Osteoblast (primary cell): Measurements from ENCODE around the gene EIF5AL1. TPM values are rescaled to one million over a fixed set of nuclear protein-coding genes. Genes with fewer than 3 reads are reported as not detected.

Source experiments
- DNase-seq: peaks from one replicate; pipeline ENCODE4 v3.0.0; 2011; ENCODE audit warnings: low spot score, mixed read lengths; ENCODE audit not compliant: insufficient read length; ENCODE audit errors: missing footprints
- H2AFZ ChIP-seq: 2 replicates; pipeline ENCODE4 v1.6.0; 2011; ENCODE audit warnings: mild to moderate bottlenecking, low read length
- H3K27ac ChIP-seq: 2 replicates; pipeline ENCODE4 v1.5.1; 2011; ENCODE audit warnings: mild to moderate bottlenecking, low read depth, low read length, moderate library complexity
- H3K27me3 ChIP-seq: 2 replicates; pipeline ENCODE4 v1.6.0; 2012; ENCODE audit warnings: mild to moderate bottlenecking, control low read depth, inconsistent platforms, low read length, moderate library complexity; ENCODE audit not compliant: insufficient read depth
- H3K36me3 ChIP-seq: 2 replicates; pipeline ENCODE4 v1.5.1; 2011; ENCODE audit warnings: mild to moderate bottlenecking, low read length, control low read depth, moderate library complexity; ENCODE audit not compliant: insufficient read depth
- H3K4me1 ChIP-seq: 2 replicates; pipeline ENCODE4 v1.5.1; 2011; ENCODE audit warnings: mild to moderate bottlenecking, low read length, control low read depth, moderate library complexity; ENCODE audit not compliant: insufficient read depth
- H3K4me2 ChIP-seq: 2 replicates; pipeline ENCODE4 v1.6.0; 2011; ENCODE audit warnings: mild to moderate bottlenecking, low read length; ENCODE audit not compliant: insufficient read depth
- H3K4me3 ChIP-seq: fragments of 200-600 bp; sonication (generic); 3 replicates; pipeline ENCODE4 v1.5.1; 2012; ENCODE audit warnings: mild to moderate bottlenecking, low read length, inconsistent platforms; ENCODE audit not compliant: insufficient read depth
- H3K79me2 ChIP-seq: 2 replicates; pipeline ENCODE4 v1.6.0; 2012; ENCODE audit warnings: mild to moderate bottlenecking, low read length, control low read depth, inconsistent platforms; ENCODE audit not compliant: insufficient read depth
- H3K9me3 ChIP-seq: 2 replicates; pipeline ENCODE4 v1.5.1; 2011; ENCODE audit warnings: low read depth, low read length, control low read depth
- H4K20me1 ChIP-seq: 2 replicates; pipeline ENCODE4 v1.6.0; 2012; ENCODE audit warnings: mild to moderate bottlenecking, low read length, control low read depth; ENCODE audit not compliant: insufficient read depth
- CTCF ChIP-seq: IDR thresholded peaks from 2 replicates; pipeline ENCODE4 v1.5.1; 2011; ENCODE audit warnings: mild to moderate bottlenecking, low read depth, low read length, moderate library complexity; ENCODE audit errors: extremely low read depth
- total RNA-seq: library from RNA; depleted of rRNA; stranded (reverse); fragments of >200 nt; gene quantifications from 2 replicates; pipeline ENCODE4 v1.2.3, GENCODE V29; 2012

Gene EIF5AL1
- total RNA-seq, 1 donor = 0.72 TPM

GRCh38 chr10:79560160-79560709 lies 47.9 kb downstream of the EIF5AL1 start, which contains the start of gene SFTPA2:
Gene SFTPA2, minus strand, starts transcription at chr10:79560407. Its CDS starts 924 bp downstream, at chr10:79559483.
- Histone ChIP-seq H3K9me3 (no peaks in the 10 kb centered on the region), H3K79me2 (no peaks in the 10 kb centered on the region), H3K4me1 (no peaks in the 10 kb centered on the region), H2AFZ (no peak within 1 kb of the TSS), H3K27ac (no peak within 1 kb of the TSS), H3K4me3 (no peak within 1 kb of the TSS), H3K27me3 (peaks cover 24% of the 10 kb centered on the region), H3K36me3 (no peaks in the 10 kb centered on the region), H4K20me1 (no peaks in the 10 kb centered on the region), H3K4me2 (no peak within 1 kb of the TSS)
- TF ChIP-seq CTCF = no peak
- DNase-seq = no peak

GRCh38 chr10:79561257-79561656 lies 48.9 kb downstream of the EIF5AL1 start:
- Histone ChIP-seq H3K27ac (no peak overlapping the region), H4K20me1 (no peaks in the 10 kb centered on the region), H2AFZ (no peak overlapping the region), H3K4me1 (no peaks in the 10 kb centered on the region), H3K4me2 (no peak overlapping the region), H3K79me2 (no peaks in the 10 kb centered on the region), H3K4me3 (no peak overlapping the region), H3K9me3 (no peaks in the 10 kb centered on the region), H3K36me3 (no peaks in the 10 kb centered on the region), H3K27me3 (peaks cover 30% of the 10 kb centered on the region)
- no peak for TF ChIP-seq CTCF
- DNase-seq = peak; percentile 14

- Histone ChIP-seq H3K4me2 (peak overlapping the region; percentile 68), H3K9me3 (no peaks in the 10 kb centered on the region), H3K27me3 (peaks cover 30% of the 10 kb centered on the region), H4K20me1 (no peaks in the 10 kb centered on the region), H3K79me2 (no peaks in the 10 kb centered on the region), H3K4me1 (no peaks in the 10 kb centered on the region), H3K36me3 (no peaks in the 10 kb centered on the region), H3K27ac (no peak overlapping the region), H2AFZ (peak overlapping the region; percentile 71), H3K4me3 (peak overlapping the region; percentile 38)
- TF ChIP-seq CTCF = peak; percentile 93
- DNase-seq = peak; percentile 87
These were observed 49.9 kb downstream of the EIF5AL1 start for GRCh38 chr10:79562135-79562756.

- no peak overlapping the region for H3K4me3 ChIP-seq
- H2AFZ ChIP-seq = no peak overlapping the region
- TF ChIP-seq CTCF = no peak
- no peaks in the 10 kb centered on the region for H3K4me1 ChIP-seq
- no peaks in the 10 kb centered on the region for H4K20me1 ChIP-seq
- H3K9me3 ChIP-seq = no peaks in the 10 kb centered on the region
- no peaks in the 10 kb centered on the region for H3K79me2 ChIP-seq
- H3K4me2 ChIP-seq = no peak overlapping the region
- no peaks in the 10 kb centered on the region for H3K36me3 ChIP-seq
- H3K27ac ChIP-seq = no peak overlapping the region
- H3K27me3 ChIP-seq = peaks cover 32% of the 10 kb centered on the region
- DNase-seq = no peak
These were observed 51.1 kb downstream of the EIF5AL1 start for GRCh38 chr10:79563426-79563825.
